Measurements from ENCODE around the gene SPOCK1. TPM values are rescaled to one million over a fixed set of nuclear protein-coding genes. Genes with fewer than 3 reads are reported as not detected.

SPOCK1 gene
- total RNA-seq, 2 experiments from 2014 or later = not detected

- ATAC-seq (no peak), DNase-seq (no peak)
- no peak overlapping the region for H3K4me3 Mint-ChIP-seq
- ChIA-PET POLR2A (no interaction called here), CTCF (no interaction called here)
- no peaks in the 10 kb centered on the region for H3K9me3 Mint-ChIP-seq
- peaks cover 1% of the 10 kb centered on the region for H3K27me3 Mint-ChIP-seq
- H3K36me3 Mint-ChIP-seq (ENCODE audit: low read depth) = no peaks in the 10 kb centered on the region
- no peaks in the 10 kb centered on the region for H3K4me1 Mint-ChIP-seq (ENCODE audit: low read depth)
- no peak for TF ChIP-seq CTCF (IDR thresholded peaks at IDR 0.05)
- H3K27ac Mint-ChIP-seq = no peak overlapping the region
- intact Hi-C loops (cut with micrococcal nuclease) = no loop called here
Observed at GRCh38 chr5:136994154-136994553, 505.0 kb downstream of the SPOCK1 start.

GRCh38 chr5:136992796-136993489 lies 506.2 kb downstream of the SPOCK1 start:
- peaks cover 1% of the 10 kb centered on the region for H3K27me3 Mint-ChIP-seq
- H3K27ac Mint-ChIP-seq = no peak overlapping the region
- POLR2A ChIA-PET = no interaction called here
- TF ChIP-seq CTCF (IDR thresholded peaks at IDR 0.05) = no peak
- CTCF ChIA-PET = no interaction called here
- intact Hi-C loops (cut with micrococcal nuclease) = no loop called here
- no peak overlapping the region for H3K4me3 Mint-ChIP-seq
- no peaks in the 10 kb centered on the region for H3K36me3 Mint-ChIP-seq (ENCODE audit: low read depth)
- ATAC-seq (no peak), DNase-seq (no peak)
- H3K4me1 Mint-ChIP-seq (ENCODE audit: low read depth) = no peaks in the 10 kb centered on the region
- H3K9me3 Mint-ChIP-seq = no peaks in the 10 kb centered on the region

DNA sequence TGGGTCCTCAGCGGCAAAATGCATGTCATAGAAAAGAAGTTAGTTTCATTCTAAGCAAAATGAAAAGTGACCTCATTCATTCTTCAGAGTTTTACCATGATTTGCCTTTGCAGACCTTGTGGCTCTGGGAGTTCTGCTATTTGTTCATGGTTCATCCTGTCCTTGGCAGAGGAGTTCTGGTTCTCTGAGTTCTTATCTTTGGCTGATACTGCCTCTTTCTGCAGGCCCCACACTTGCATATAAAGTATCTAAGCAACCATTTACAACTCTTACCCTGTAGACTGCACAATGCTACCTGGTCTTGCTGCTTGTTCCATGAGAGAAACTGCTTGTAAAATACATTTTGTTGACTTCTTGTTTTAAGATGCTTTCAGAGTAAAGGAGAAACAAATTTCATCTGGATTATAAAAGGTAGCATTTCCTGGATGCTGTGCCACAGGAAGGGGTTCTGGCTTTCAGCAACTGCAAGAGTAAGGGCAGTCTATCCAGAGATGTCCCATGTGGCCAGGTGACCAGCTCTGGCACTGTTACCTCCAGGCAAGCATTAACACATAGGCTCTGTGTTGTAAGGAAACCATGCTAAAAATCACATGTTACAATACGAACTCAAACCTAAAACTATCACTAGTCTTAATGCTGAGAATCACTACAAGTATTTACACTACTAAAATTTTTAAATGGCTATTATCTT lies 513.2 kb downstream of the SPOCK1 start:
- H3K27me3 Mint-ChIP-seq = peaks cover 3% of the 10 kb centered on the region
- H3K4me3 Mint-ChIP-seq = no peak overlapping the region
- no peaks in the 10 kb centered on the region for H3K9me3 Mint-ChIP-seq
- TF ChIP-seq CTCF (IDR thresholded peaks at IDR 0.05) = no peak
- ATAC-seq = no peak
- ChIA-PET POLR2A (no interaction called here), CTCF (interaction anchor here (0.6 kb wide), 1 partner anchor 641 kb away, joined by 3 read pairs; no protein-coding TSS in a partner anchor)
- no peak for DNase-seq
- no peak overlapping the region for H3K27ac Mint-ChIP-seq
- intact Hi-C loops (cut with micrococcal nuclease) = no loop called here
- H3K36me3 Mint-ChIP-seq (ENCODE audit: low read depth) = no peaks in the 10 kb centered on the region
- no peaks in the 10 kb centered on the region for H3K4me1 Mint-ChIP-seq (ENCODE audit: low read depth)

DNA sequence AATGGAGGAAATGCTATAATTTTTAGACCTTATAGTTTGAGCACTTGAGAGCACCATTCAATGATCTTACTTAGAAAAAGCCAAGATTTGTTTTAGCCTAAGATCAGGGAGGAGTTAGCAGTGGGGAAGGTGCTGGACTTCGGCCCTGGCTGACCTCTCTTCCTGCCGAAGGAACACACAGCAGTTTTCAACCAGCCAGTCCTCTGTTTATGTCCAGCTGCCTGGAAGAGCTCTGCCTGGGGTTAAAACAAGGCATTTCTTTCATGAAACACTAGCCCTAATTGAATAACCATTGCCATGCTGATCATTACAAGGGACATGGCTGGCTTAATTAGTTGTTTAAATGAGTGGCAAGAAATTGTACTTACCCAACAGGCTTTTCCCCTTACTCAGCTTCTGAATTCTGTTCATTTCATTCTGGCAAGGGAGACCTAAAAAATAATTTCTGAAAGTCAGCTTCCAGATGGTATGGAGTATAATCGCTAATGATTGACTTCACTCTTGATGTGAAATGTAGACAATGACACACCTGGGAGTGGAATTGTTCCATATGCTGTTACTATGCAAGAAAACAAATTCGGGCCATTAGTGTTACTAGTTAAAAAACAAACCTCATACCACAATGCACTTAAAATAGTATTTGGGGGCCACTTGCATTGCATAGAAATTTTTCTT lies 514.2 kb downstream of the SPOCK1 start:
- intact Hi-C loops (cut with micrococcal nuclease) = no loop called here
- no peak overlapping the region for H3K27ac Mint-ChIP-seq
- no peak for TF ChIP-seq CTCF (IDR thresholded peaks at IDR 0.05)

GRCh38 chr5:136981936-136982335 lies 517.2 kb downstream of the SPOCK1 start:
- H3K4me3 Mint-ChIP-seq = no peak overlapping the region
- ATAC-seq (no peak), DNase-seq (no peak)
- no peak for TF ChIP-seq CTCF (IDR thresholded peaks at IDR 0.05)
- peaks cover 2% of the 10 kb centered on the region for H3K27me3 Mint-ChIP-seq
- H3K4me1 Mint-ChIP-seq (ENCODE audit: low read depth) = no peaks in the 10 kb centered on the region
- H3K9me3 Mint-ChIP-seq = no peaks in the 10 kb centered on the region
- H3K36me3 Mint-ChIP-seq (ENCODE audit: low read depth) = no peaks in the 10 kb centered on the region
- ChIA-PET POLR2A (no interaction called here), CTCF (no interaction called here)
- intact Hi-C loops (cut with micrococcal nuclease) = no loop called here
- no peak overlapping the region for H3K27ac Mint-ChIP-seq

More for the DNA sequence above, 514.2 kb downstream of the SPOCK1 start:
- no peak for ATAC-seq
- DNase-seq = no peak
- Mint-ChIP-seq H3K36me3 (ENCODE audit: low read depth) (no peaks in the 10 kb centered on the region), H3K27me3 (peaks cover 3% of the 10 kb centered on the region), H3K4me3 (no peak overlapping the region), H3K4me1 (ENCODE audit: low read depth) (no peaks in the 10 kb centered on the region), H3K9me3 (no peaks in the 10 kb centered on the region)
- CTCF ChIA-PET = no interaction called here
- POLR2A ChIA-PET = no interaction called here
